HL-60 (cell line): ENCODE measurements around the gene PRKD2.

Experiments
- DNase-seq, 2 experiments: peaks; one replicate each; pipeline ENCODE4 v3.0.0-alpha.2; 2010 to 2020; ENCODE audit warnings: low read depth in 1 of 2, low spot score in 1 of 2
- H3K27ac ChIP-seq: fragments of 250-450 bp; sonication (Bioruptor Pico); replicated peaks from 2 replicates; pipeline ENCODE4 v1.5.1; 2020; ENCODE audit warnings: mild to moderate bottlenecking, moderate library complexity
- H3K27me3 ChIP-seq: fragments of 250-450 bp; sonication (Bioruptor Pico); 2 replicates; pipeline ENCODE4 v1.5.1; 2021; ENCODE audit warnings: mild to moderate bottlenecking, moderate library complexity; ENCODE audit not compliant: insufficient read depth, poor library complexity, severe bottlenecking
- H3K4me3 ChIP-seq: replicated peaks from 2 replicates; pipeline ENCODE4 v1.5.1; 2011; ENCODE audit warnings: mild to moderate bottlenecking, control low read depth, low read length; ENCODE audit not compliant: insufficient read depth
- CTCF ChIP-seq: IDR thresholded peaks from one replicate; pipeline ENCODE4 v1.5.1; 2011; ENCODE audit warnings: low read length, control low read depth, inconsistent platforms; ENCODE audit not compliant: insufficient read depth
- GABPA ChIP-seq: IDR thresholded peaks from 2 replicates; pipeline ENCODE4 v1.6.1; 2012; ENCODE audit warnings: low read depth
- POLR2AphosphoS5 ChIP-seq: IDR thresholded peaks from 2 replicates; pipeline ENCODE4 v1.6.1; 2012; ENCODE audit warnings: low read depth
- REST ChIP-seq: IDR thresholded peaks from 2 replicates; pipeline ENCODE4 v1.6.1; 2012; ENCODE audit warnings: low read depth; ENCODE audit not compliant: insufficient replicate concordance
- SPI1 ChIP-seq: IDR thresholded peaks from 2 replicates; pipeline ENCODE4 v1.6.1; 2012; ENCODE audit warnings: low read depth, mild to moderate bottlenecking, borderline replicate concordance

Gene PRKD2

GRCh38 chr19:46724468-46724867 is 7.6 kb upstream of the PRKD2 start:
- Histone ChIP-seq H3K27ac (no peak overlapping the region), H3K27me3 (no peaks in the 10 kb centered on the region), H3K4me3 (no peak overlapping the region)
- no peak; the same call in 1 of the 2 replicates for TF ChIP-seq POLR2AphosphoS5
- no peak for DNase-seq

GRCh38 chr19:46723471-46723870 is 6.6 kb upstream of the PRKD2 start:
- TF ChIP-seq SPI1 (no peak), GABPA (no peak), POLR2AphosphoS5 (no peak), REST (no peak), CTCF (no peak)
- no peak overlapping the region for H3K4me3 ChIP-seq
- DNase-seq = no peak
- H3K27me3 ChIP-seq = no peaks in the 10 kb centered on the region
- no peak overlapping the region for H3K27ac ChIP-seq

- no peak overlapping the region for H3K4me3 ChIP-seq
- no peak overlapping the region for H3K27ac ChIP-seq
- no peak for TF ChIP-seq SPI1
- no peak for TF ChIP-seq CTCF
- TF ChIP-seq REST = no peak
- TF ChIP-seq GABPA = no peak
- TF ChIP-seq POLR2AphosphoS5 = no peak
- H3K27me3 ChIP-seq = no peaks in the 10 kb centered on the region
- DNase-seq = no peak
Measured at GRCh38 chr19:46723023-46723461, 6.1 kb upstream of the PRKD2 start.

GRCh38 chr19:46722421-46723022 is 5.6 kb upstream of the PRKD2 start:
- no peaks in the 10 kb centered on the region for H3K27me3 ChIP-seq
- no peak overlapping the region for H3K4me3 ChIP-seq
- H3K27ac ChIP-seq = no peak overlapping the region
- no peak for DNase-seq
- TF ChIP-seq POLR2AphosphoS5 (no peak; the same call in 1 of the 2 replicates), REST (no peak), GABPA (no peak), SPI1 (no peak), CTCF (no peak)
